Measurements from ENCODE around the gene SPG7.

DNA sequence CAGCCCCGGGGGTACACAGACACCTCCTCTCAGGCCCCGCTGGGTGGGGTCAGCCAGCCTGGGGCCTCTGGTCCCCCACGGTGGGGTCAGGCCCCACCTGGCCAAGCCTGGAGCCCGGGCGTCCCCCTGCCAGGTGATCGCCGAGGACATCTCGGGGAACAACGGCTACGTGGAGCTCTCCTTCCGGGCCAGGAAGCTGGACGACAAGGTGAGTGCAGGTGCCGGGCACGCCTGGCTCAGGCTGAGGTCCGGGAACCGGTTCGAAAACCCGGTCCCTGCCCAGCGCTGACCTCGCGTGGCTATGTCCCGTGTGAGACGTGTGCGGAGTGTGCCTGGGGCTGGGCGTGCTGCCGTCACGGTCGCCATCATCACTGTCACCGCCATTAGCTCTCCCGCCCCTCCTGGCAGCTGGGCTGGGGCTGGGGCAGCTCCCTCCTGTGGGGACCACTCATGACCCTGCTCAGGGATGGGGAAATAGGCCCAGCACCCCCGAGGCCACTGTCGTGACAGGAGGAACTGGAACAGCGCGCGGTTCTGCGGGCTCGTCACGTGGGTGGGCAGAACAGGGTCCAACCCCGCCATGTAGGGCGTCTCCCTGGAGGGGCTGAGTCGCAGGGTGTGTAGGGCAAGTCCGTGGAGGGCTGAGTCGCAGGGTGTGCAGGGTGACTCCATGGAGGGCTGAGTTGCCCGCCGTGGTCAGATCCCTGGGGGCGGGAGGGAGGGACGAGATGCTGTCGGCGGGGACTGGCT, 75.9 kb downstream of the SPG7 start:
- TF ChIP-seq, protein P1, sequence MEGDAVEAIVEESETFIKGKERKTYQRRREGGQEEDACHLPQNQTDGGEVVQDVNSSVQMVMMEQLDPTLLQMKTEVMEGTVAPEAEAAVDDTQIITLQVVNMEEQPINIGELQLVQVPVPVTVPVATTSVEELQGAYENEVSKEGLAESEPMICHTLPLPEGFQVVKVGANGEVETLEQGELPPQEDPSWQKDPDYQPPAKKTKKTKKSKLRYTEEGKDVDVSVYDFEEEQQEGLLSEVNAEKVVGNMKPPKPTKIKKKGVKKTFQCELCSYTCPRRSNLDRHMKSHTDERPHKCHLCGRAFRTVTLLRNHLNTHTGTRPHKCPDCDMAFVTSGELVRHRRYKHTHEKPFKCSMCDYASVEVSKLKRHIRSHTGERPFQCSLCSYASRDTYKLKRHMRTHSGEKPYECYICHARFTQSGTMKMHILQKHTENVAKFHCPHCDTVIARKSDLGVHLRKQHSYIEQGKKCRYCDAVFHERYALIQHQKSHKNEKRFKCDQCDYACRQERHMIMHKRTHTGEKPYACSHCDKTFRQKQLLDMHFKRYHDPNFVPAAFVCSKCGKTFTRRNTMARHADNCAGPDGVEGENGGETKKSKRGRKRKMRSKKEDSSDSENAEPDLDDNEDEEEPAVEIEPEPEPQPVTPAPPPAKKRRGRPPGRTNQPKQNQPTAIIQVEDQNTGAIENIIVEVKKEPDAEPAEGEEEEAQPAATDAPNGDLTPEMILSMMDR (conservative IDR thresholded peaks at IDR 0.05 in 1 of 2, IDR thresholded peaks at IDR 0.05 in 1 of 2; ENCODE audit: low read depth in 1 of 2, low read length in 2 of 2), result no peak
- no peak for TF ChIP-seq EZH2 (IDR thresholded peaks at IDR 0.05; ENCODE audit: low read length, missing control alignments)
